ENCODE measurements around the gene SIK3. TPM values are rescaled to one million over a fixed set of nuclear protein-coding genes. Genes with fewer than 3 reads are reported as not detected.

The SIK3 gene
- total RNA-seq, 4 donors from 2014 or later: 58.8 to 85.8 (median 59.8) TPM

DNA sequence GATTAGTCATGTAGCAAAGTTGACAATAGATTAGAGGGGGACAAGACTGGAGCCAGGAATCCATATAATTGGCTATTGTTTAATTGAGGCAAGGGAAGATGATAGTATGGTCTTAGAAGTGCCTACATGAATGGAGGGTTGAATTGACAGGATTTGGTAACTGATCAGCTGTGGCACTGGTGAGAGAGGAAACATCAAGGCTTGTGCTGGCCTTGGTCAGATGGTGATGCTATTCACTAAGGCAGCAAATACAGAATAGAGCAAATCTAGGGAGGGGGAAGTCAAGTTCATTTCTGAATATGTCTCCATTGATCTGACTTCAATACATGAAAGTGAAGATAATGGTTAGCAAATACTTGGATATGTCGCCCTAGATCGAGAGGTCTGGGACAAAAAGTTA, 206.5 kb downstream of the SIK3 start:
- TF ChIP-seq, protein P1, sequence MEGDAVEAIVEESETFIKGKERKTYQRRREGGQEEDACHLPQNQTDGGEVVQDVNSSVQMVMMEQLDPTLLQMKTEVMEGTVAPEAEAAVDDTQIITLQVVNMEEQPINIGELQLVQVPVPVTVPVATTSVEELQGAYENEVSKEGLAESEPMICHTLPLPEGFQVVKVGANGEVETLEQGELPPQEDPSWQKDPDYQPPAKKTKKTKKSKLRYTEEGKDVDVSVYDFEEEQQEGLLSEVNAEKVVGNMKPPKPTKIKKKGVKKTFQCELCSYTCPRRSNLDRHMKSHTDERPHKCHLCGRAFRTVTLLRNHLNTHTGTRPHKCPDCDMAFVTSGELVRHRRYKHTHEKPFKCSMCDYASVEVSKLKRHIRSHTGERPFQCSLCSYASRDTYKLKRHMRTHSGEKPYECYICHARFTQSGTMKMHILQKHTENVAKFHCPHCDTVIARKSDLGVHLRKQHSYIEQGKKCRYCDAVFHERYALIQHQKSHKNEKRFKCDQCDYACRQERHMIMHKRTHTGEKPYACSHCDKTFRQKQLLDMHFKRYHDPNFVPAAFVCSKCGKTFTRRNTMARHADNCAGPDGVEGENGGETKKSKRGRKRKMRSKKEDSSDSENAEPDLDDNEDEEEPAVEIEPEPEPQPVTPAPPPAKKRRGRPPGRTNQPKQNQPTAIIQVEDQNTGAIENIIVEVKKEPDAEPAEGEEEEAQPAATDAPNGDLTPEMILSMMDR (IDR thresholded peaks at IDR 0.05): no peak
- TF ChIP-seq POLR2A (IDR thresholded peaks at IDR 0.05): no peak
- Histone ChIP-seq H3K4me1 (peaks cover 0 to 2% (median 0%) of the 10 kb centered on the region in 4 donors), H3K9me3 (no peaks in the 10 kb centered on the region), H3K27me3 (no peaks in the 10 kb centered on the region), H3K4me3 (no peak overlapping the region), H3K36me3 (peaks cover 0 to 42% (median 0%) of the 10 kb centered on the region in 3 donors), H3K27ac (no peak overlapping the region)
- no peak for DNase-seq

DNA sequence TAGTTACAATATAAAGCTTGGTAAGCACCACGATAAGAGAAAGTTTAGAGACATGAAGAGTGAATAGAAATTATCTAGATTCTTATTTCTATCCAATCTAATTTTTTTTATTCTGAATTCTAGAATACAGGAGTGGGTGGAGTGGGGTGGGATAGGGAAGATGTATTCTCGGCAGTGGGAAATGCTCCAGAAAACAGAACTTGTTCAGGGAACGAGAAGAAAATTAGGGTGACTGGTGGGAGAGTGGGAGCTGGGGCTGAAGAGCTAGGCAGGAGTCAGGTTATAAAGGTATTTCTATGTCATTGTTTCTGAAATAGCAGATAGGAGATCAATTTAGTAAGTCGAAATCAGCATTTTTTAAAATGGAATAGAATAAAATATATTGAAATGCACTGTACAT, 207.6 kb downstream of the SIK3 start:
- no peaks in the 10 kb centered on the region for H3K9me3 ChIP-seq
- peaks cover 0 to 30% (median 0%) of the 10 kb centered on the region in 3 donors for H3K36me3 ChIP-seq
- TF ChIP-seq, protein P1 (IDR thresholded peaks at IDR 0.05): no peak
- no peak for TF ChIP-seq POLR2A (IDR thresholded peaks at IDR 0.05)
- H3K4me1 ChIP-seq: peaks cover 0 to 7% (median 0%) of the 10 kb centered on the region in 4 donors
- no peaks in the 10 kb centered on the region for H3K27me3 ChIP-seq
- DNase-seq: no peak
- no peak overlapping the region for H3K27ac ChIP-seq
- no peak overlapping the region for H3K4me3 ChIP-seq

DNA sequence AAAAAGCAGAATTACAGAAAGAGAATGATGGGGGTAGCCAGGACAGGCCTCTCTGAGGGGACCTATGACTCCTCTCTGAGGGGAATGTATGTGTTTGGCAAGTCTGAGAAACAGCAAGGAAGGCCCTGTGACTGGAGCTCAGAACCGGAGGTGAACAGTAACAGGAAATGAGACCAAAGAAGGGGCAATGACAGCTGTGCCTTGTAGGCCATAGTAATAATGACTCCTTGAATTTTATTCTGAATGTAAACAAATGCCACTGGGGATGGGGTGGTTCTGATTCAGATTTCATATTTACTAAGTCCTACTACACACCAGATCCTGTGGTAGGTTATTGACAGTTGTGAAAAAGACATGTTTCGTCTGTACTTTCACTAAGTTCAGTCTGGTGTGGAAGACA, 208.0 kb downstream of the SIK3 start:
- TF ChIP-seq POLR2A (IDR thresholded peaks at IDR 0.05): no peak
- TF ChIP-seq, protein P1 (IDR thresholded peaks at IDR 0.05): no peak
- Histone ChIP-seq H3K27me3 (no peaks in the 10 kb centered on the region), H3K4me1 (peaks cover 0 to 7% (median 0%) of the 10 kb centered on the region in 4 donors), H3K27ac (no peak overlapping the region), H3K9me3 (no peaks in the 10 kb centered on the region), H3K4me3 (no peak overlapping the region), H3K36me3 (peaks cover 0 to 26% (median 0%) of the 10 kb centered on the region in 3 donors)
- DNase-seq: no peak

DNA sequence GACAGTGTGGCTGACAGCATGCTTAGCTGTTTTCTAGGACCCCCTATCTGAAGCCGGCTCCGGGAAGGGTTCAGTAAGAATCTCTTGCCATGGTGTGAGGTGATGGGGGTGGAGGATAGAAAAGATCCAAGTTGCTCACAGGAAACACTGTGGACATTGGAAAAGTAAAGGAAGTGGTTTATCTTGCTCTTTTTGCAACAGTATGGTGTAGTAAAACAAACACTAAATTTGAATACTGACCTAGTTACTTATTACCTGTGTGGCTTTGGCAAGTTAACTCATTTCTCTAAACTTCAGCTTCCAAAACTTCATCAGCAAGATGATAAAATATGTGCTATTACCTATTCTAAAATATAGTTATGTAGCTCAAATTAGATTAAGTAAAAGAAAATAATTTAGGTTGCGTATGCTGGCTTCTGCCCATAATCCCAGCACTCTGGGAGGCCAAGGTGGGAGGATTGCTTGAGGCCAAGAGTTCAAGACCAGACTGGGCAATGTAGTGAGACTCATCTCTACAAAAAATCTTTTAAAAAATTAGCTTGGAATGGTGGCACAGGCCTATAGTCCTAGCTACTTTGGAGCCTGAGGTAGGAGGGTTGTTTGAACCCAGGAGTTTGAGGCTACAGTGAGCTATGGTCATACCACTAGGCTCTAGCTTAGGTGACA, 209.2 kb downstream of the SIK3 start:
- H3K9me3 ChIP-seq: no peaks in the 10 kb centered on the region
- no peak overlapping the region for H3K27ac ChIP-seq
- H3K27me3 ChIP-seq: no peaks in the 10 kb centered on the region
- no peak for DNase-seq
- no peak overlapping the region for H3K4me3 ChIP-seq
- peaks cover 0 to 7% (median 0%) of the 10 kb centered on the region in 4 donors for H3K4me1 ChIP-seq
- TF ChIP-seq POLR2A (IDR thresholded peaks at IDR 0.05): no peak
- TF ChIP-seq, protein P1 (IDR thresholded peaks at IDR 0.05): no peak
- H3K36me3 ChIP-seq: peaks cover 0 to 24% (median 0%) of the 10 kb centered on the region in 3 donors

DNA sequence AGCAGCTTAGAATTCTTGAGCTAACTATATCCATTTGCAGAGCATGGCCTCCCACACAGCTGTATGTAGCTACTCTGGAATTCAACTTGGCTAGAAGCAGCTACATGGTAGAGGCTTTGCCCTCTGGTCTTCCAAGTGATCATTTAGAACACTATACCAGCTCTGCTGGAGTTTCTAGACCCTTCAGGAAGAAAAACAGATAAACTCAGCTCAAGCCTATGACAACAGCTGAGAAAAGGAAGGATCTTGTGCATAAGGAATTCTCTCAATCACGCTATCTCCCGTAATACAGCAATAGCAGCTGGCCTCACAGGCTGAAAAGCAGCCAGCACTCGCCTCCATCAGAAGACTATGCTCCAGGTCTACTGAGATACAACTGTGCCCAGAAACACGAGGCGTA, 210.2 kb downstream of the SIK3 start:
- no peak for TF ChIP-seq POLR2A (IDR thresholded peaks at IDR 0.05)
- TF ChIP-seq, protein P1 (IDR thresholded peaks at IDR 0.05): no peak
- Histone ChIP-seq H3K27ac (no peak overlapping the region), H3K9me3 (no peaks in the 10 kb centered on the region), H3K27me3 (no peaks in the 10 kb centered on the region), H3K4me3 (no peak overlapping the region), H3K4me1 (peaks cover 0 to 7% (median 0%) of the 10 kb centered on the region in 4 donors), H3K36me3 (peaks cover 0 to 14% (median 0%) of the 10 kb centered on the region in 3 donors)
- DNase-seq: no peak
